Nucleus accumbens (tissue), 56 donors: ENCODE data around the gene YPEL3.

Experiments
- DNase-seq, 56 donors: peaks; one replicate each; lab custom pipeline; 2025; lab: John Stamatoyannopoulos, UW

Gene YPEL3

DNA sequence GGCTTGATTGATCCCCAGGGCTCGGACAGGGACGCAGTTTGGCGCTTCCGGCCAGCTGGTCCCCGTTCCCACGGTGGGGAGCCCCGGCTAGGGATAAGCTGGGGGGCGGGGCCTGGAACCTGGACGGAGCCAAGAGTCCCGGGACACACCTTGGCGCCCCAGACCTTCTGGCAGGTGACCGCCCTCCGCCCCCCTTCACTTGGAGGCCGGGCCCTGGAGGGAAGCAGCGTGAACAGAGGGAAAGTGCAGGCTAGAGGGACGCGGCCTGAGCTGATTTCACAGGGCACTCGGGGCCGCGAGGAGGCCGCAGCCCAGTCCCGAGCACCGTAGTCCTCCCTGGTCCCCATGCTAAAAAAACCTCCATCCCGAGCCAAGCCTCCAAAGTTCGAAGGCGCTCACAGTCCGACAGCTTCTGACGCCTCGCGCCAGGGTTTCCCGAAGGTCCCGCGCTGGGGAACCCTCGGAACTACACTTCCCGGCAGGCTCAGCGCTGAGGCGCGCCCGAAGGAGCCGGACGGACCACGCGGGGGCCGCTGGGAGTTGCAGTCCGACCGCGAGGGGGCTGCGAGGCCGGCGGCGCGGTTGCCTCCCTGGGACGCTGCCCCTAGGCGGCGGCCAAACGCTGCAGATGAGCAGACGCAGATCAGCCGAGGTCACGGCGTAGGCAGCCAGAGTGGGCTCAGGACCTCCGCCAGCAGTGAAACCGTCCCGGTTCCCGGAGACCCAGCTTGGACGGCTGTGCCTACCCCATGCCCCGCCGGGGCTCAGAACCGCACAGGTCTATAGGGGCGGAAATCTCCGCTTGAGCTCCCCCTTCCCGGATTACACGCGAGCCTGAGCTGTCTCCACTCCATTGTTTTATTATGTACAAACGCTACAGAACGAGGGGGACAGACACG is 4.3 kb downstream of the YPEL3 start, which contains the start of gene TBX6:
TSS of gene TBX6 (minus strand) at position 451 of the 899 bp plus-strand sequence. CDS start 731 bp downstream, outside the sequence.
- peak in 55 of 56 donors; percentile 51 to 98 (median 86) for DNase-seq

- DNase-seq = no peak
Measured at GRCh38 chr16:30090610-30091331, 5.2 kb downstream of the YPEL3 start.

GRCh38 chr16:30088832-30089624 is 7.0 kb downstream of the YPEL3 start:
- no peak for DNase-seq

GRCh38 chr16:30088237-30088831 is 7.7 kb downstream of the YPEL3 start:
- DNase-seq = no peak

GRCh38 chr16:30087181-30087898 is 8.7 kb downstream of the YPEL3 start:
- DNase-seq = no peak

GRCh38 chr16:30086291-30087140 is 9.5 kb downstream of the YPEL3 start:
- no peak for DNase-seq

- DNase-seq = no peak
Measured at GRCh38 chr16:30085820-30086219, 10.2 kb downstream of the YPEL3 start.

- DNase-seq = no peak
Measured at GRCh38 chr16:30085247-30085646, 10.8 kb downstream of the YPEL3 start.

- no peak for DNase-seq
Measured at GRCh38 chr16:30084816-30085159, 11.2 kb downstream of the YPEL3 start.

DNA sequence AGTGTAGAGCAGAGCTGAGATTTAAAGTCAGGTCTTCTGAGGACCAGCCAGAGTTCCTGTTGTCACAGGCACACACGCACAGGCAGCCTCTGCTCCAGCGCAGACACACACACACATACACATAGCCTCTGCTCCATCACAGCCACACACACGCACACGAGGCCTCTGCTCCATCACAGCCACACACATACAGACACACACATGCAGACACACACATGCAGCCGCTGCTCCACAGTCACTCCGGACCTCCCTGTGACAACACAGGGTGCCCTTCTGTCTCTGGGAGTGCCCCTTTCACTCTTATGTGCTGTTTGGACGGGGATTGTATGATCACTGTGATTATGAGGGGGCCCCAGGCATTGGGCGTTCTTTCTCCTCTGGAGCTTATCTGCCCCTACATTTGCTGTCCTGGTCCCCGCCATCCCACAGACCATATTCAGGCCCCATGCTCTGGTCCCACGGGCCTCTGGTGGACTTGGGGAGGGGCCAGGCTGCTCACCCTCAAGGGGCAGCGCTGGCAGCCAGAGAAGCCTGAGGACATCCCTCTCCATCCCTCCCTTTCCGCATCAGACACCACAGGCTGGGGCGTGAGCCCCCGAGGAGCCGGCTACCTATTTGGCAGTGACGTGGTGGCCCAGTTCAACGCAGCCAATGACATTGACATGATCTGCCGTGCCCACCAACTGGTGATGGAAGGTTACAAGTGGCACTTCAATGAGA is 11.8 kb downstream of the YPEL3 start:
- DNase-seq = no peak

DNA sequence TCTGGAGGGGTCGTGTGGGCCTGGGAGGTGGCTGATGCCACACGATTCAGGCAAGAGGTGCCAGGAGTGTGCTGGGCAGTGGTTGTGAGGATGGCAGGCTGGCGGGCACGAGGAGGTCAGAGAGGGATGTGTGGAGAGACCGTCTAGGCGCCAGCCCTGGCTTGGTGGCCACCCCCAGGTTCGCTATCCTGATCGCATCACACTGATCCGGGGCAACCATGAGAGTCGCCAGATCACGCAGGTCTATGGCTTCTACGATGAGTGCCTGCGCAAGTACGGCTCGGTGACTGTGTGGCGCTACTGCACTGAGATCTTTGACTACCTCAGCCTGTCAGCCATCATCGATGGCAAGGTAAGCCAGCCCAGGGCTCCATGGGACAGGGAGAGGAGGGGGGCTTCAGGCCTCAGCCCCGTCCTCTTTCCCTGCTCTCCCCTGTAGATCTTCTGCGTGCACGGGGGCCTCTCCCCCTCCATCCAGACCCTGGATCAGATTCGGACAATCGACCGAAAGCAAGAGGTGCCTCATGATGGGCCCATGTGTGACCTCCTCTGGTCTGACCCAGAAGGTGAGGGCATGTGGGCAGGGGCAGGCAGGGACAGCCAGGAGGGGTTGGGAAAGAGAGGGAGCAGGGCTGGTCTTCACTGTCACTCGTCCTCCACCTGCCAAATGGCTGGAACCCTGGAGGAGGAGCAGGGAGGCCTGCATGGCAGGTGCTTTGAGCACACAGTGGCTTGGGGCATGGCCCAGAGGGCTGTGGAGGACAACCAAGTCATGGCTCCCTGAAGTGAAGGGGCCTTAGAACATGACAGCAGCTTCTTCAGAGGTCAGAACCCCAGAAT is 12.6 kb downstream of the YPEL3 start:
- no peak for DNase-seq

- no peak for DNase-seq
Measured at GRCh38 chr16:30082545-30083090, 13.4 kb downstream of the YPEL3 start.

GRCh38 chr16:30079480-30079879 is 16.5 kb downstream of the YPEL3 start:
- no peak for DNase-seq

DNA sequence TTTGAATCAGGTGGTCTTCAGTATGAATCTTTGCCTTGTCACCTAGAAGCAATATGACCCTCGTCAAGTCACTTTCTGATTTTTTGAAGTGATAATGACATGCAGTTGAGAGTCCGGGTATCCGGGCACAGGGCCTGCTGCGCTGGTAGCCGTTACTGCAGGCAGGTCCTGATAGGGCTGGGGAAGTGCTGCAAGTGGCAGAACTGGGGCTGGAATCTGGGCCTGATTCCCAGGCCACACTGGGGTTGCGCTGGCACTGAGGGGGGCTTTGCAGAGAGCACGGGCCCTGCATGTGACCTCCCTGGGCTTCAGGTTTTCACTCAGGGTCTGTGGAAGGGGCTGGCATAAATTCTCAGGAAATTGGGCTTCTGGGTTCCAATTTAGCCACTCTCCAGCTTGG is 17.3 kb downstream of the YPEL3 start:
- no peak for DNase-seq

GRCh38 chr16:30077656-30078055 is 18.4 kb downstream of the YPEL3 start:
- DNase-seq = no peak

- peak in 1 of 56 donors; percentile 33 for DNase-seq
Measured at GRCh38 chr16:30076276-30076791, 19.7 kb downstream of the YPEL3 start.
